Uterus (tissue), 2 donors: ENCODE results near the gene CCNY.

Experiments
- CTCF ChIP-seq, 4 experiments: fragments of 200-600 bp in 2 of 4; fragments of 450-650 bp in 2 of 4; sonication (generic) in 2 of 4; IDR thresholded peaks; one replicate each; pipeline ENCODE4 v1.5.1; 2016 to 2019; ENCODE audit warnings: antibody characterized with exemption in 4 of 4, mild to moderate bottlenecking in 2 of 4, moderate library complexity in 1 of 4
- POLR2A ChIP-seq, 2 donors: fragments of 450-650 bp; IDR thresholded peaks; one replicate each; pipeline ENCODE4 v1.6.1; 2016; ENCODE audit warnings: antibody characterized with exemption in 2 of 2, mild to moderate bottlenecking in 1 of 2, moderate library complexity in 1 of 2

DNA sequence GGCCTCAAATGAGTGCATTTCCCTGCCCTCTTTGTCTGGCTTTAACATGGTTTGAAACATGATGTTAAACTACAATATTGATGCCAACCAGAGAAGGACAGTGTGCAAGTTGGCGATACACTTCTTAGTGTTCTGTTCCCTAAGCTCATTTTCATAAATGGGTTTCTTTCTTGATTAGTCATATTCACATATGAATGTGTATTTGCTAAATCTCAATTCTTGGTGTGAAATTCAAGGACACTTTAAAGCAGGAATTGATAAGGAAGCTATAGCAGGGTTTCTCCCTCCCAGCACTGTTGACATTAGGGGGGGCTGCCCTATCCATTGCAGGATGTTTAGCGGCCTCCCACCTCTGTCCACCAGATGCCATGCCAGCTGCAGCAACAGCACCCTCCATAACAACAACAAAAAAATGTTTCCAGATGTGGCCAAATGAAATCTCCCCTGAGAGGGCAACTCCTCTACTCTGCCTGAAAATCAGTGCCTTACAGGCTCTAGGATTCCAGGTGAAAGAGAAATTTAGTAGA, 13.1 kb downstream of the CCNY start:
- no peak for TF ChIP-seq CTCF (IDR thresholded peaks at IDR 0.05)
- TF ChIP-seq POLR2A (IDR thresholded peaks at IDR 0.05) = no peak
